Measurements from ENCODE around the gene SRSF1.

GRCh38 chr17:58056476-58056875, 49.4 kb upstream of the SRSF1 start:
- TF ChIP-seq CTCF (IDR thresholded peaks at IDR 0.05) (no peak), POLR2AphosphoS5 (IDR thresholded peaks at IDR 0.05) (no peak), POLR2A (IDR thresholded peaks at IDR 0.05) (no peak)

All from prostate gland (tissue), 2 donors.